GM21515 (cell line): ENCODE measurements around the gene TXNDC16.

ENCODE experiments used
- ATAC-seq: cut with Tn5 transposase; IDR thresholded peaks from one replicate; pipeline ENCODE4 v1.9.1; 2021; ENCODE audit not compliant: unreplicated experiment

TXNDC16 gene

DNA sequence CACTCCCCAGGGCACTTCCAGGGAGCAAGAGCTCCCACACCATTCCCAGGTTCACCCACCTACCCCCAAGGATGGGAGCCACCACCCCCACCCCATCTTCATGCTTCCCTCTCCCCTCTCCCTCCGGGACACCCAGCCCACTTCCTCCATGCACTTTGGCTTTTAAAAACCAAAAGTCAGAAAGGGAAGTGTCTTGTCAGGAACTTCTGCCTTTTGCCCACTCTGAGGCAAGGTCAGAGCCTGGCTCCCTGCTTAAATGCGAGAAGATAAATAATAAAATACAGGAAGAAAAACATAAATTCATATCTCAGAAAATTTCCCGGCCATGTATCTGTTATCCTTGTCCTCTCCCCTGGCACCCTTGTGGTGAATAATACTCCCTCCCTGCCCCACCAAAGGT, 156.6 kb downstream of the TXNDC16 start:
- no peak for ATAC-seq

DNA sequence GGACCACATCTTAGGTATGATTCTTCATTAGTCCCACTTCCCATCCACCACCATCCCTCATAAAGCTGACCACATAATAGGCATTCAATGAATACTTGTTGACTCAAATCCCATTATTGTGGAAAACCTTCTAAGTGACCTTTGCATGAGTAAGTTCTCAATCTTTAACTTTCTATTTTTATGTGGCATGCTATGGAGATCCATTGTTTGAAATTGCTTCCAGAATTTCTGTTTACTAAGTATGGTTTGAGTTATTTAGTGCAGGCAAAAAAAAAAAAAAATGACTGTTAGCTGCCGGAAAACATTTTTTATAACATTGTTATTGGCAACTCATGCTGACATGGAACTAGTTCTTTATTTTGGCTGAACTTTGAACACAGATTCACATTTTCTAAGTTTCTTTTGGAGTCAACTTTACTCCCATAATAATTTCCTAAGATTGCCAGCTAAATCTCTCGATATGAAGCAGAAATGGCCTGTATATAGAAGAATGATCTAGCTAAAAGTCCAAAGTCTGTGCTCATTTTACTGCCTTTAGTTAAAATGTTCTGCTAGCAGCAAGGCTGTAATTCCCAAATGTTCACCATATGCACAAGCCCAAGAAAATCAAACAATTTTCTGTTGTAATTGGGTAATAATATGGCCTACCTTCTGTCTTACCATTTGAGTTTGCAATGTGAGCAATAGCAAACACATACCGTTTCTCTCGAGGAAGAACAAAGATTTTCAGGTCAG, 160.3 kb downstream of the TXNDC16 start:
- no peak for ATAC-seq
